IMR-90 (cell line): ENCODE measurements around the gene GYS1. TPM values are rescaled to one million over a fixed set of nuclear protein-coding genes. Genes with fewer than 3 reads are reported as not detected.
"Not testable (repeated sequence)": the region's sequence is repeated elsewhere in the genome, so short reads cannot be mapped to it uniquely, and the experiment has no call there.

Experiments
- ATAC-seq: fragments of 200-7000 bp; cut with Tn5 transposase; 2 replicates; pipeline ENCODE4 v1.9.1; 2020; ENCODE audit warnings: low read depth, mild to moderate bottlenecking, moderate library complexity
- BruUV-seq: library from RNA; stranded (reverse); fragments of 400-500 nt; replicated peaks from 2 replicates; lab custom pipeline; 2021; lab: Mats Ljungman, UMichigan
- CTCF ChIA-PET: fragments of 300-600 bp; formaldehyde crosslinking; extraction: SDS; loops from one replicate; lab custom pipeline; 2021; ENCODE audit warnings: antibody characterized with exemption; lab: Yijun Ruan, JAX
- POLR2A ChIA-PET: fragments of 300-600 bp; sonication (Branson Sonifier 250); formaldehyde crosslinking; loops from one replicate; lab custom pipeline; 2022; ENCODE audit warnings: antibody characterized with exemption; ENCODE audit not compliant: unreplicated experiment; lab: Charles Lee
- DNase-seq: peaks from one replicate; pipeline ENCODE4 v3.0.0; 2013
- H2AFZ ChIP-seq: replicated peaks from 2 replicates; pipeline ENCODE3; 2013; ENCODE audit warnings: low read length, mild to moderate bottlenecking; ENCODE audit not compliant: poor library complexity
- H2AK5ac ChIP-seq: 2 replicates; pipeline ENCODE4 v1.6.1; 2013; ENCODE audit warnings: low read depth, low read length, inconsistent platforms
- H2AK9ac ChIP-seq: replicated peaks from 2 replicates; pipeline ENCODE3; 2013; ENCODE audit warnings: mild to moderate bottlenecking, low read depth, low read length, moderate library complexity; ENCODE audit not compliant: poor library complexity
- H2BK120ac ChIP-seq: 2 replicates; pipeline ENCODE4 v1.6.1; 2013; ENCODE audit warnings: low read depth, low read length, inconsistent platforms
- H2BK15ac ChIP-seq: 3 replicates; pipeline ENCODE4 v1.6.1; 2013; ENCODE audit warnings: low read depth, low read length, inconsistent platforms
- H2BK20ac ChIP-seq: 2 replicates; pipeline ENCODE4 v1.6.1; 2013; ENCODE audit warnings: low read depth, mild to moderate bottlenecking, inconsistent platforms, low read length, moderate library complexity
- H2BK5ac ChIP-seq: 2 replicates; pipeline ENCODE4 v1.6.1; 2013; ENCODE audit warnings: mild to moderate bottlenecking, low read depth, low read length, inconsistent platforms; ENCODE audit not compliant: poor library complexity, severe bottlenecking
- H3K14ac ChIP-seq: replicated peaks from 2 replicates; pipeline ENCODE4 v1.6.1; 2013; ENCODE audit warnings: low read depth, low read length, inconsistent platforms
- H3K18ac ChIP-seq: 2 replicates; pipeline ENCODE4 v1.6.1; 2013; ENCODE audit warnings: low read depth, low read length, control low read depth
- H3K23ac ChIP-seq: 2 replicates; pipeline ENCODE4 v1.6.1; 2013; ENCODE audit warnings: low read depth, low read length, inconsistent platforms
- H3K27ac ChIP-seq: 2 replicates; pipeline ENCODE4 v1.5.1; 2013; ENCODE audit warnings: mild to moderate bottlenecking, control low read depth, low read length; ENCODE audit not compliant: insufficient read depth
- H3K27me3 ChIP-seq: 2 replicates; pipeline ENCODE4 v1.6.1; 2013; ENCODE audit warnings: low read length; ENCODE audit not compliant: control insufficient read depth, insufficient read depth
- H3K36me3 ChIP-seq: 2 replicates; pipeline ENCODE4 v1.6.1; 2013; ENCODE audit warnings: low read length, mixed read lengths; ENCODE audit not compliant: control insufficient read depth, insufficient read depth
- H3K4ac ChIP-seq: 2 replicates; pipeline ENCODE4 v1.6.1; 2013; ENCODE audit warnings: low read depth, low read length, inconsistent platforms
- H3K4me1 ChIP-seq: 2 replicates; pipeline ENCODE4 v1.6.1; 2013; ENCODE audit warnings: low read length, mixed read lengths; ENCODE audit not compliant: control insufficient read depth, insufficient read depth
- H3K4me2 ChIP-seq: 2 replicates; pipeline ENCODE4 v1.6.1; 2013; ENCODE audit warnings: low read depth, mild to moderate bottlenecking, control low read depth, low read length, moderate library complexity
- H3K4me3 ChIP-seq: 2 replicates; pipeline ENCODE4 v1.5.1; 2013; ENCODE audit warnings: low read depth, mild to moderate bottlenecking, control low read depth, low read length, moderate library complexity; ENCODE audit not compliant: insufficient read depth
- H3K56ac ChIP-seq: 2 replicates; pipeline ENCODE4 v1.6.1; 2013; ENCODE audit warnings: low read length, inconsistent platforms; ENCODE audit not compliant: insufficient read depth; ENCODE audit errors: extremely low read depth
- H3K79me1 ChIP-seq, 2 experiments: 2 replicates each; pipeline ENCODE4 v1.6.1; 2013; ENCODE audit warnings: low read length in 2 of 2, inconsistent platforms in 1 of 2, low read depth in 1 of 2
- H3K9ac ChIP-seq: 2 replicates; pipeline ENCODE4 v1.6.1; 2013; ENCODE audit warnings: low read depth, low read length, control low read depth
- H3K9me1 ChIP-seq: 2 replicates; pipeline ENCODE4 v1.6.1; 2013; ENCODE audit warnings: low read length, inconsistent platforms; ENCODE audit not compliant: insufficient read depth
- H3K9me3 ChIP-seq: 2 replicates; pipeline ENCODE4 v1.6.1; 2013; ENCODE audit warnings: low read length; ENCODE audit not compliant: control insufficient read depth, insufficient read depth
- H4K20me1 ChIP-seq: 2 replicates; pipeline ENCODE4 v1.6.1; 2013; ENCODE audit warnings: low read length, inconsistent platforms; ENCODE audit not compliant: insufficient read depth
- H4K5ac ChIP-seq: 2 replicates; pipeline ENCODE4 v1.6.1; 2013; ENCODE audit warnings: mild to moderate bottlenecking, low read depth, low read length, control low read depth
- H4K8ac ChIP-seq, 2 experiments: 2 replicates each; pipeline ENCODE4 v1.6.1; 2013; ENCODE audit warnings: low read depth in 2 of 2, low read length in 2 of 2, control low read depth in 1 of 2, inconsistent platforms in 1 of 2
- H4K91ac ChIP-seq: 2 replicates; pipeline ENCODE4 v1.6.1; 2013; ENCODE audit warnings: low read depth, low read length, inconsistent platforms; ENCODE audit not compliant: insufficient read depth
- WGBS, 2 experiments: methylation state at CpG; one replicate each; pipeline versions ENCODE4 v1.1.5 to v1.1.7; 2013; ENCODE audit warnings: missing lambda C conversion rate in 2 of 2; ENCODE audit not compliant: insufficient read length in 1 of 2; ENCODE audit errors: extremely low coverage in 2 of 2; 5-methylcytosine and 5-hydroxymethylcytosine counted together
- dilution Hi-C: fragments of 300-500 bp; cut with HindIII; formaldehyde crosslinking; loops from one replicate; pipeline ENCODE4 v1.14.3; 2018; ENCODE audit warnings: low sequenced_read_pairs; ENCODE audit not compliant: unreplicated experiment
- in situ Hi-C: fragments of 300-500 bp; cut with MboI; formaldehyde crosslinking; loops from 3 replicates; pipeline ENCODE4 v1.14.3; 2019; ENCODE audit warnings: low sequenced_read_pairs, inconsistent platforms, mixed read lengths
- intact Hi-C: fragments of 100-400 bp; cut with micrococcal nuclease; formaldehyde crosslinking; loops from 2 replicates; pipeline ENCODE4 v1.10.0; 2022
- polyA plus RNA-seq, 3 experiments: library from polyadenylated mRNA; depleted of rRNA; stranded (reverse); fragments of >200 nt; gene quantifications; 2 replicates each; pipeline ENCODE4 v1.2.3, GENCODE V29; 2012; ENCODE audit warnings: low replicate concordance in 1 of 3
- total RNA-seq: library from RNA; depleted of rRNA; stranded (reverse); fragments of >200 nt; gene quantifications from 2 replicates; pipeline ENCODE4 v1.2.3, GENCODE V29; 2012

GYS1 gene
- total and polyA plus RNA-seq, 2 of the 4 experiments (the other 2 are of a cell fraction), result 38.7 to 72.2 TPM

DNA sequence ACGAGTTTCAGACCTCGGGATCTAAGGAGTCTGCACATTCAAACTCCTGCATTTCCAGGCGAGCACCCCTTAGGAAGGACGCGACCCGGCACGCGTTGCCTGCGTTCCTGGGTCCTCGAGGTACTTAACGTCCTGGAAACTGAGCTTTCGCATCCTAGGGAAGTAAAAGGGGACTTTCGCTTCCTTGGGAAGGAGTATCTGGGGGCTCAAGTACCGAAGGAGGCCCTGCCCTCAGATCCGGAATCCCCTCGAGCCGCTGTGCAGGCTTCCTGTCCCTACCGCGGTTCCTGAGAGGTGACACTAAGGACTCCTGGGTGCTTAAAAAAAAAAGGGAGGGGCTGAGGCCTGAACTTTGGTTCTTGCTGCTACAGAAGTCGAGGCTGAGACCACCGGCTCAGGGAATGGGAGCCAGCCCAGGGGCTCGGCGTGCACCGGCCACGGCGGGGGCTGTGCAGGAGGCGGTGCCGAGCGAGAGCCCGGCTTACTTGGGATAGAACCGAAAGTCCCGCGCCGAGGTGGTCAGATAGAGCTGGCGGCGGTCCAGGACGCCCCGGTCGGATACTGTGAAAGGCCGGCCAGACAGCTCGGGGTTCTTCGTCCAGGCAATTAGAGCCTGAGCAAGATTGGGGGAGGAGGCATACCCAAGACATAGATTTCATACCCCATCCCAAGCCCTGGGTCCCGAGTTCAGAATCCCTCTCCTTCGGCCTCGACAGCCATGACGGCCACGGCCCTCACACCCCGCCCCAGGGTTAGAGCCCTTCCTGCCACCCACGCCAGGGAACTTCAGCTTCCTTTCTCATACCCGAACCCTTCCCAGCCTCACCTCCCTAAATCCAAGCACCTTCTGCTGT is 25.5 kb upstream of the GYS1 start:
- H4K5ac ChIP-seq, ATAC-seq, H2AK9ac ChIP-seq, H2BK5ac ChIP-seq, H3K27me3 ChIP-seq, POLR2A ChIA-PET, H2BK20ac ChIP-seq, H3K9me3 ChIP-seq, DNase-seq, BruUV-seq, H3K18ac ChIP-seq, H3K27ac ChIP-seq, H4K20me1 ChIP-seq, in situ Hi-C loops, H3K9me1 ChIP-seq, dilution Hi-C loops, H3K4me1 ChIP-seq, intact Hi-C loops, H3K79me1 ChIP-seq, H3K56ac ChIP-seq: not testable (repeated sequence)
- Histone ChIP-seq H3K4me2 (peak overlapping the region; percentile 93), H2BK15ac (peak overlapping the region; percentile 13; the same call in 1 of the 3 replicates), H3K4ac (0 out of 2 replicates have a peak overlapping the region, but pooled peaks have one; percentile 35), H3K14ac (peak overlapping the region; percentile 91), H2AFZ (peak overlapping the region; percentile 72), H2BK120ac (0 out of 2 replicates have a peak overlapping the region, but pooled peaks have one; percentile 64), H2AK5ac (peak overlapping the region; percentile 73), H3K23ac (peak overlapping the region; percentile 59; the same call in 1 of the 2 replicates), H3K36me3 (peaks cover 22% of the 10 kb centered on the region), H4K8ac (peak overlapping the region in 1 of 2 experiments; percentile 67; a peak in 1 of 4 replicates), H3K9ac (peak overlapping the region; percentile 34; the same call in 1 of the 2 replicates), H4K91ac (peak overlapping the region; percentile 37; the same call in 1 of the 2 replicates), H3K4me3 (peak overlapping the region; percentile 32; the same call in 1 of the 2 replicates)
- 30% methylated on average over 16 of the region's 50 CpGs; no CpG with 5 or more reads in 1 of the 2 experiments for WGBS, 2 experiments
- CTCF ChIA-PET, result interaction anchor here (0.6 to 1.6 kb wide), 5 partner anchors 19 to 119 kb away, joined by 3 to 5 read pairs (median 4); partner anchors contain the start of genes GYS1, NUCB1 and RUVBL2
